Urinary bladder (tissue), 4 donors: Measurements from ENCODE around the gene EDIL3. TPM values are rescaled to one million over a fixed set of nuclear protein-coding genes. Genes with fewer than 3 reads are reported as not detected.
"Not testable (repeated sequence)": the region's sequence is repeated elsewhere in the genome, so short reads cannot be mapped to it uniquely, and the experiment has no call there.

Source experiments
- DNase-seq: peaks from one replicate; pipeline ENCODE4 v3.0.0-alpha.2; 2015; ENCODE audit errors: extremely low spot score
- H3K27ac ChIP-seq: one replicate; pipeline ENCODE4 v1.5.1; 2013; ENCODE audit warnings: low read depth, mild to moderate bottlenecking, moderate library complexity
- H3K36me3 ChIP-seq: one replicate; pipeline ENCODE4 v1.6.1; 2013; ENCODE audit warnings: mild to moderate bottlenecking, moderate library complexity; ENCODE audit not compliant: insufficient read depth
- H3K4me1 ChIP-seq: one replicate; pipeline ENCODE4 v1.6.1; 2013; ENCODE audit warnings: mild to moderate bottlenecking, moderate library complexity; ENCODE audit not compliant: insufficient read depth
- H3K4me3 ChIP-seq: one replicate; pipeline ENCODE4 v1.5.1; 2013; ENCODE audit warnings: low read depth, low read length
- WGBS: extraction: QIAGEN DNeasy Blood & Tissue Kit; methylation state at CpG from one replicate; pipeline ENCODE4 v1.1.7; 2013; 5-methylcytosine and 5-hydroxymethylcytosine counted together
- polyA plus RNA-seq: library from polyadenylated mRNA; stranded (reverse); fragments of 200-250 nt; gene quantifications from one replicate; pipeline ENCODE4 v1.2.3, GENCODE V29; 2013
- total RNA-seq: library from RNA; depleted of rRNA; stranded (reverse); fragments of >200 nt; gene quantifications from one replicate; pipeline ENCODE4 v1.2.3, GENCODE V29; 2014
- donor health status: healthy with polysubstance abuse.
- donor health status: healthy.

Gene EDIL3
- total and polyA plus RNA-seq, 2 donors = 19.2 to 45.5 TPM

GRCh38 chr5:84197538-84197937, 187.1 kb downstream of the EDIL3 start:
- no peak overlapping the region for H3K27ac ChIP-seq
- no peaks in the 10 kb centered on the region for H3K4me1 ChIP-seq
- H3K4me3 ChIP-seq = no peak overlapping the region
- no peak for DNase-seq
- no peaks in the 10 kb centered on the region for H3K36me3 ChIP-seq
- 86% methylated on average over 2 of the region's 2 CpGs for WGBS

- Histone ChIP-seq H3K27ac (no peak overlapping the region), H3K4me1 (no peaks in the 10 kb centered on the region), H3K4me3 (no peak overlapping the region), H3K36me3 (no peaks in the 10 kb centered on the region)
- no peak for DNase-seq
- WGBS = 45% methylated on average over 2 of the region's 2 CpGs
Measured at GRCh38 chr5:84191281-84191680, 193.4 kb downstream of the EDIL3 start.

- H3K27ac ChIP-seq = no peak overlapping the region
- no peaks in the 10 kb centered on the region for H3K4me1 ChIP-seq
- WGBS = 68% methylated on average over 1 of the region's 1 CpG
- no peaks in the 10 kb centered on the region for H3K36me3 ChIP-seq
- DNase-seq = no peak
- H3K4me3 ChIP-seq = no peak overlapping the region
Measured at GRCh38 chr5:84184857-84185256, 199.8 kb downstream of the EDIL3 start.

- H3K27ac ChIP-seq = no peak overlapping the region
- no peaks in the 10 kb centered on the region for H3K4me1 ChIP-seq
- no peak for DNase-seq
- 57% methylated on average over 3 of the region's 3 CpGs for WGBS
- H3K4me3 ChIP-seq = no peak overlapping the region
- no peaks in the 10 kb centered on the region for H3K36me3 ChIP-seq
Measured at GRCh38 chr5:84181093-84181492, 203.6 kb downstream of the EDIL3 start.

GRCh38 chr5:84168841-84169240, 215.8 kb downstream of the EDIL3 start:
- no peak for DNase-seq
- H3K4me1 ChIP-seq = no peaks in the 10 kb centered on the region
- H3K27ac ChIP-seq = no peak overlapping the region
- WGBS = 92% methylated on average over 2 of the region's 2 CpGs
- H3K36me3 ChIP-seq = no peaks in the 10 kb centered on the region
- H3K4me3 ChIP-seq = no peak overlapping the region

- no peak overlapping the region for H3K27ac ChIP-seq
- DNase-seq = no peak
- H3K36me3 ChIP-seq = no peaks in the 10 kb centered on the region
- no peak overlapping the region for H3K4me3 ChIP-seq
- 75% methylated on average over 1 of the region's 1 CpG for WGBS
- no peaks in the 10 kb centered on the region for H3K4me1 ChIP-seq
Measured at GRCh38 chr5:84163671-84164070, 221.0 kb downstream of the EDIL3 start.

GRCh38 chr5:84162695-84163094, 222.0 kb downstream of the EDIL3 start:
- 36% methylated on average over 1 of the region's 1 CpG for WGBS

GRCh38 chr5:84160650-84161049, 224.0 kb downstream of the EDIL3 start:
- DNase-seq, H3K27ac ChIP-seq, H3K4me3 ChIP-seq, H3K36me3 ChIP-seq, H3K4me1 ChIP-seq: not testable (repeated sequence)

More at GRCh38 chr5:84162695-84163094, 222.0 kb downstream of the EDIL3 start:
- no peak overlapping the region for H3K27ac ChIP-seq
- no peak for DNase-seq
- no peaks in the 10 kb centered on the region for H3K4me1 ChIP-seq
- H3K4me3 ChIP-seq = no peak overlapping the region
- no peaks in the 10 kb centered on the region for H3K36me3 ChIP-seq

GRCh38 chr5:84149094-84149493, 235.6 kb downstream of the EDIL3 start:
- H3K36me3 ChIP-seq = no peaks in the 10 kb centered on the region
- H3K4me1 ChIP-seq = no peaks in the 10 kb centered on the region
- no peak overlapping the region for H3K27ac ChIP-seq
- DNase-seq = no peak
- H3K4me3 ChIP-seq = no peak overlapping the region
- 87% methylated on average over 3 of the region's 3 CpGs for WGBS

GRCh38 chr5:84148651-84149050, 236.0 kb downstream of the EDIL3 start:
- no peak overlapping the region for H3K27ac ChIP-seq
- no peak for DNase-seq
- no peaks in the 10 kb centered on the region for H3K36me3 ChIP-seq
- WGBS = 69% methylated on average over 2 of the region's 2 CpGs
- H3K4me3 ChIP-seq = no peak overlapping the region
- H3K4me1 ChIP-seq = no peaks in the 10 kb centered on the region

GRCh38 chr5:84137541-84137940, 247.1 kb downstream of the EDIL3 start:
- Histone ChIP-seq H3K4me1 (no peaks in the 10 kb centered on the region), H3K27ac (no peak overlapping the region), H3K36me3 (no peaks in the 10 kb centered on the region), H3K4me3 (no peak overlapping the region)
- no peak for DNase-seq
- WGBS = 85% methylated on average over 5 of the region's 5 CpGs

GRCh38 chr5:84131372-84131771, 253.3 kb downstream of the EDIL3 start:
- DNase-seq = no peak
- H3K36me3 ChIP-seq = no peaks in the 10 kb centered on the region
- no peak overlapping the region for H3K27ac ChIP-seq
- no peak overlapping the region for H3K4me3 ChIP-seq
- no peaks in the 10 kb centered on the region for H3K4me1 ChIP-seq

- 69% methylated on average over 3 of the region's 3 CpGs for WGBS
- Histone ChIP-seq H3K36me3 (no peaks in the 10 kb centered on the region), H3K4me3 (no peak overlapping the region), H3K4me1 (no peaks in the 10 kb centered on the region), H3K27ac (no peak overlapping the region)
- no peak for DNase-seq
Measured at GRCh38 chr5:84130006-84130580, 254.6 kb downstream of the EDIL3 start.

- Histone ChIP-seq H3K4me3 (no peak overlapping the region), H3K27ac (no peak overlapping the region), H3K36me3 (no peaks in the 10 kb centered on the region), H3K4me1 (no peaks in the 10 kb centered on the region)
- whole genome bisulfite sequencing = 84% methylated on average over 3 of the region's 3 CpGs
- DNase-seq = no peak
Measured at GRCh38 chr5:84125216-84125615, 259.5 kb downstream of the EDIL3 start.

GRCh38 chr5:84119252-84119651, 265.4 kb downstream of the EDIL3 start:
- Histone ChIP-seq H3K27ac (no peak overlapping the region), H3K36me3 (no peaks in the 10 kb centered on the region), H3K4me3 (no peak overlapping the region), H3K4me1 (no peaks in the 10 kb centered on the region)
- WGBS = 74% methylated on average over 3 of the region's 3 CpGs
- no peak for DNase-seq
